Liver (tissue), 3 donors: ENCODE measurements around the gene PJA1.

Experiments used
- ATF3 ChIP-seq: IDR thresholded peaks from 2 replicates; pipeline ENCODE4 v1.6.1; 2016; ENCODE audit warnings: antibody characterized with exemption
- FOXA1 ChIP-seq: IDR thresholded peaks from 2 replicates; pipeline ENCODE4 v1.6.1; 2016; ENCODE audit warnings: antibody characterized with exemption
- GABPA ChIP-seq, 2 donors: IDR thresholded peaks in 1 of 2; conservative IDR thresholded peaks in 1 of 2; 2 replicates each; pipeline ENCODE4 v1.6.1; 2016; ENCODE audit warnings: antibody characterized with exemption in 2 of 2, mild to moderate bottlenecking in 1 of 2, moderate library complexity in 1 of 2
- JUND ChIP-seq, 2 donors: IDR thresholded peaks; 2 replicates each; pipeline ENCODE4 v1.6.1; 2016; ENCODE audit warnings: antibody characterized with exemption in 2 of 2
- MAX ChIP-seq: IDR thresholded peaks from 2 replicates; pipeline ENCODE4 v1.6.1; 2016; ENCODE audit warnings: antibody characterized with exemption
- RAD21 ChIP-seq, 2 donors: IDR thresholded peaks; 2 replicates each; pipeline ENCODE4 v1.6.1; 2016; ENCODE audit warnings: antibody characterized with exemption in 2 of 2, mild to moderate bottlenecking in 2 of 2
- REST ChIP-seq: IDR thresholded peaks from 2 replicates; pipeline ENCODE4 v1.6.1; 2016; ENCODE audit warnings: antibody characterized with exemption, mild to moderate bottlenecking
- SP1 ChIP-seq: IDR thresholded peaks from 2 replicates; pipeline ENCODE4 v1.6.1; 2018; ENCODE audit warnings: antibody characterized with exemption, mild to moderate bottlenecking
- TAF1 ChIP-seq: conservative IDR thresholded peaks from 2 replicates; pipeline ENCODE4 v1.6.1; 2016; ENCODE audit warnings: antibody characterized with exemption, mild to moderate bottlenecking
- YY1 ChIP-seq: IDR thresholded peaks from 2 replicates; pipeline ENCODE4 v1.6.1; 2016; ENCODE audit warnings: antibody characterized with exemption, mild to moderate bottlenecking
- TF ChIP-seq, protein P1 (sequence below): fragments of 150-350 bp; IDR thresholded peaks from 2 replicates; pipeline ENCODE4 v1.5.1; 2017; ENCODE audit warnings: improper control_type of control experiment, low read depth, low read length; ENCODE audit not compliant: missing input control
- TF ChIP-seq, protein P2 (sequence below): IDR thresholded peaks from 2 replicates; pipeline ENCODE4 v1.6.1; 2016; ENCODE audit warnings: antibody characterized with exemption
- donor health status: healthy.
- donor health status: healthy.

DNA sequence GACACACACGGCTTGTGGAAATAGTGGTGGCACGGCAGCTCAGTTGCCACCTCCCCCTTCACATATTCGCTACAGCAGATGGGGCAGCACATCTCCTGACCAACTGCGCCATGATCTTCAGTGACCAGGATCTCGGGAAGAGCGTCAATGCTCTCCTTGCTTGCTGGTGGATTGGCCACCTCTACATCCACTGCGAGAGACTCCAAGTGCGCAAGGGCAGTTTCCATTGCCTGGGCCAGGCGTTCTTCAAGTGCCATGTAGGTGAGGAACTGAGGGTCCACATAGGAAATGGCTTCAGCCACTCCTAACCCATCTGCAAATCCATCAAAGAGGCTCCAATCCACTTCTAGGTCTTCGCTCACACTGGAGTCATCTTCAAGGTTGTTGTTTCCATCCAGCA, 3.9 kb downstream of the PJA1 start:
- TF ChIP-seq, protein P1, sequence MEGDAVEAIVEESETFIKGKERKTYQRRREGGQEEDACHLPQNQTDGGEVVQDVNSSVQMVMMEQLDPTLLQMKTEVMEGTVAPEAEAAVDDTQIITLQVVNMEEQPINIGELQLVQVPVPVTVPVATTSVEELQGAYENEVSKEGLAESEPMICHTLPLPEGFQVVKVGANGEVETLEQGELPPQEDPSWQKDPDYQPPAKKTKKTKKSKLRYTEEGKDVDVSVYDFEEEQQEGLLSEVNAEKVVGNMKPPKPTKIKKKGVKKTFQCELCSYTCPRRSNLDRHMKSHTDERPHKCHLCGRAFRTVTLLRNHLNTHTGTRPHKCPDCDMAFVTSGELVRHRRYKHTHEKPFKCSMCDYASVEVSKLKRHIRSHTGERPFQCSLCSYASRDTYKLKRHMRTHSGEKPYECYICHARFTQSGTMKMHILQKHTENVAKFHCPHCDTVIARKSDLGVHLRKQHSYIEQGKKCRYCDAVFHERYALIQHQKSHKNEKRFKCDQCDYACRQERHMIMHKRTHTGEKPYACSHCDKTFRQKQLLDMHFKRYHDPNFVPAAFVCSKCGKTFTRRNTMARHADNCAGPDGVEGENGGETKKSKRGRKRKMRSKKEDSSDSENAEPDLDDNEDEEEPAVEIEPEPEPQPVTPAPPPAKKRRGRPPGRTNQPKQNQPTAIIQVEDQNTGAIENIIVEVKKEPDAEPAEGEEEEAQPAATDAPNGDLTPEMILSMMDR, result no peak
- TF ChIP-seq GABPA (IDR thresholded peaks at IDR 0.05 in 1 of 2, conservative IDR thresholded peaks at IDR 0.05 in 1 of 2), result no peak
- no peak for TF ChIP-seq ATF3
- TF ChIP-seq RAD21 (IDR thresholded peaks at IDR 0.05), result no peak
- no peak for TF ChIP-seq JUND (IDR thresholded peaks at IDR 0.05)
- TF ChIP-seq REST, result no peak
- TF ChIP-seq SP1, result no peak
- TF ChIP-seq MAX, result no peak
- TF ChIP-seq YY1, result no peak
- no peak for TF ChIP-seq TAF1
- TF ChIP-seq FOXA1, result no peak
- TF ChIP-seq, protein P2, sequence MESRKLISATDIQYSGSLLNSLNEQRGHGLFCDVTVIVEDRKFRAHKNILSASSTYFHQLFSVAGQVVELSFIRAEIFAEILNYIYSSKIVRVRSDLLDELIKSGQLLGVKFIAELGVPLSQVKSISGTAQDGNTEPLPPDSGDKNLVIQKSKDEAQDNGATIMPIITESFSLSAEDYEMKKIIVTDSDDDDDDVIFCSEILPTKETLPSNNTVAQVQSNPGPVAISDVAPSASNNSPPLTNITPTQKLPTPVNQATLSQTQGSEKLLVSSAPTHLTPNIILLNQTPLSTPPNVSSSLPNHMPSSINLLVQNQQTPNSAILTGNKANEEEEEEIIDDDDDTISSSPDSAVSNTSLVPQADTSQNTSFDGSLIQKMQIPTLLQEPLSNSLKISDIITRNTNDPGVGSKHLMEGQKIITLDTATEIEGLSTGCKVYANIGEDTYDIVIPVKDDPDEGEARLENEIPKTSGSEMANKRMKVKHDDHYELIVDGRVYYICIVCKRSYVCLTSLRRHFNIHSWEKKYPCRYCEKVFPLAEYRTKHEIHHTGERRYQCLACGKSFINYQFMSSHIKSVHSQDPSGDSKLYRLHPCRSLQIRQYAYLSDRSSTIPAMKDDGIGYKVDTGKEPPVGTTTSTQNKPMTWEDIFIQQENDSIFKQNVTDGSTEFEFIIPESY, result no peak
